Tongue (tissue), 2 donors: ENCODE measurements around the gene DNAH7. TPM values are rescaled to one million over a fixed set of nuclear protein-coding genes. Genes with fewer than 3 reads are reported as not detected.
"Not testable (repeated sequence)": the region's sequence is repeated elsewhere in the genome, so short reads cannot be mapped to it uniquely, and the experiment has no call there.

Source experiments
- DNase-seq: peaks from one replicate; pipeline ENCODE4 v3.0.0-alpha.2; 2015
- total RNA-seq: library from RNA; depleted of rRNA; stranded (reverse); fragments of >200 nt; gene quantifications from one replicate; pipeline ENCODE4 v1.2.3, GENCODE V29; 2014

Gene DNAH7
- total RNA-seq, 1 donor from 2014 or later, result 0.31 TPM

DNA sequence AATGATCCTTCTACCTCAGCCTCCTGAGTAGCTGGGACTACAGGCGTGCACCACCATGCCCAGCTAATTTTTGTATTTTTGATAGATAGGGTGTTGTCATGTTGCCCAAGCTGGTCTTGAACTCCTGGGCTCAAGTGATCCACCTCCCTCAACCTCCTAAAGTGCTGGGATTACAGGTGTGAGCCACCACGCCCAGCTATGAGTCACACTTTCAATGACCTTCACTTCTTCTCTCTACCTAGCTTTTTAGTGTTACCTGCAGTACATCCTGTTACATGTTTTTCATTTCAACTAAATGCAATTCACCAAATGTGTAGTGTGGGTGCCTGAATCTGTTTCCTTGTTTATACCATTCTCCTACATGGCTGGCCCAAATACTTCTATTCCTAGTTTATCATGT is 347.6 kb downstream of the DNAH7 start:
- DNase-seq, result no peak

DNA sequence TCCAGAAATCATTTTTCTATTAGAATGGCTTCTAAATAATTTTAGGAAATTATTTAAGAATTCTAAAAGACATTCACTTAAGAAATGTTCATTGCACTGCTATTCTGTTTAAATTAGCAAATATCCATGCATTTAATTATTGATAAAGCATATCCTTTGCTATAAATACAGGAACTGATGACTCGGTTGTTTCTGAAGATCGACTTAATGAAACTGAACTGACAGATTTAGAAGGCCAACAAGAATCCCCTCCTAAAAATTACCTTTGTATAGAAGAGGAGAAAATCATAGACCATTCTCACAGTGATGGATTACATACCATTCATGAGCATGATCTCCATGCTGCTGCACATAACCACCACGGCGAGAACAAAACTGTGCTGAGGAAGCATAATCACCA is 352.2 kb downstream of the DNAH7 start:
- no peak for DNase-seq

DNA sequence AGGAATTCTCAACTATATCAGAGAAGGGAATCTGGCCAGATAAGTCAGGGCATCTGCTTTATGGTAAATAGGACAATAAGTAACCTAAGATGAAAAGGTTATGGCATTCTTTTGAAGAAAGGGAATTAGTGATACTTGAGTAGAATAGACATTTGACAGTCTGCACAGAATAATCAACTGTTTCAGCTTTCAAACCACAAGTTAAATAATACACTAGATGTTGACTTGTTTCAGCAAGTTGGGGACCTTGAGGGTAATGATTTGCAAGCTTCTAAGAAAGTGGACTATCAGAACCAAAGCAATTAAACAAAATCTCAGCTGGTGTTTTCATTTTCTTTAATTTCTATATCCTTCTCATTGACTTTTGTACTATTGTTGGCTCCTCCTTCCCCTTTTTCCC is 357.2 kb downstream of the DNAH7 start:
- no peak for DNase-seq

DNA sequence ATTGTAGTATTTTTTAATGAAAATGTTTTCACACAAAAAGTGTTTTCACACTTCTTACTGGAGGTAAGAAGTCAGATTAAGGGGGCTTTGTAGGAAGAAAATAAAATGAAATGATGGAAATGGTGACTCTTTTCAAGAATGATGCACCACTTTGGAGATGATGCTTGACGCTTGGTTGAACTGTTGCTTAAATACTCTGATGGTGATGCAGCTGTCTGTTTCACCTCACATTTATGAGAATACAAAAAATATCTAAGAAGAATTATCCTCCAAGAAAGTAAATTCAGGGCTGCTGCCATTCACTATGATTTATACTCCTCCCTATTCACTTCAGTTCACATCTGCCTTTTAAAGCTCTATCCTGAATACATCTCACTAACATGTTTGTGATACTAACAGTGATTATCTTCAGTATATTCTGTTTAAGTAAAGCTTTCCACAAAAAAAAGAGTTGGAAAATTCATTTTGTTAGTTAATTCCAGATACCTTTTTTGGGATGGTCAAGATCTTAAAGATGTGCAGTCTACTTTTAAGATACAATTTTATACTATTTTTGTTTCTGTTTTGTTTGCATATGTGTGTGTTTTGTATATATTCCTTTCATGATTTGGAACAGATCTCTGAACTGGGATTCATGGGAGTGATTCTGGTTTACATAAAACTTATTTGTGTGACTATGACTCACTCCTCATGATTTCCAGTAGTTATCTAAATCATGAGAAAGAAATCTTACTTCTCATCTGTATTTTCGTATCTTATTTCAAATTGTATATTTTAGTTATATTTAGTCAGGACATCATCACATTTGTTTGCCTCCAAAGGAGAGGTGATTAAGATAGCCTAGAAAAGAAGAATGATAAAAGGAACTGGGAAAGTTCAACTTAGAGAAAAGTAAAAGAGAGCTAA is 358.5 kb downstream of the DNAH7 start:
- no peak for DNase-seq

DNA sequence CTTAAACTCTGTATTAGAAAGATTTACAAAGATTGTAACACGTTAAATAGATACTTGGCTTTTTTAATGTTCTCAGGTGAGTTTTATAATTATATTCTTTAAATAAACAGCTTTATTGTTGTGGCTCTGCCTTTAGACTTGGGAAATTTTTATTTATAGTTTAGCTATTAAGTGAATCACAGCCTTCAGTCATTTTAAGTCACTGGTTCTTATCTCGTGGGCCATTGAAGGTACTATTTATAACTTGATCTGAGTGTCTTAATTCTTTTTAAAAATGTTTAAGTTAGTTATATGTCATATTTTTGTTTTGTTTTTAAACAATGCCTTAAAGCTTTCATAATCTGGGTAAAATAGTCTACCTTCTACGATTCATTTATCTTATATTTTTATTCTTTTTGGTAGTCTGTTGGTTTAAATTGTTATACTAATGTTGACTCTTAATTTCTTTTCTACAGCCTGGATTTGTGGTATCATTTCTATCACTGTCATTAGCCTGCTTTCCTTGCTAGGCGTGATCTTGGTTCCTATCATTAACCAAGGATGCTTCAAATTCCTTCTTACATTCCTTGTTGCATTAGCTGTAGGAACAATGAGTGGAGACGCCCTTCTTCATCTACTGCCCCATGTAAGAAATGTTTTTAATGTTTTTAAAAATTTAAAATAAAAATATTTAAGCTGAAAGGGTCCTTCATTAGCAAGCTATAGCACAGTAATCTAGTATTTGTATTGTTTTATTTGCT is 362.3 kb downstream of the DNAH7 start:
- DNase-seq, result no peak

DNA sequence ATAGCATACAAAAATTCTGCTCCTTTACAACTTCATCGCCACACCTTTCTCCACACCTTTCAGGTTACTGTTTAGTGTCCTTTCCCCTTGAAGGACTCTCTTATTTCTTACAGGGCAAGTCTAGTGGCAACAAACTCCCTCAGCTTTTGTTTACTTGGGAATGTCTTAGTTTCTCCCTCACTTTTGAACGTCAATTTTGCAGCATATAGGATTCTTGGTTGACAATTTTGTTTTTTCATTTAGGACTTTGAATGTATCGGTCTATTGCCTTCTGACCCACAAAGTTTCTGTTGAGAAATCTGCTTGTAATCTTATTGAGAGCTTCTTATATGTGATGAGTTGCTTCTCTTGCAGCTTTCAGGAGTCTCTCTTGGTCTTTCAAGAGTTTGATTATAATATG is 368.2 kb downstream of the DNAH7 start:
- no peak for DNase-seq

DNA sequence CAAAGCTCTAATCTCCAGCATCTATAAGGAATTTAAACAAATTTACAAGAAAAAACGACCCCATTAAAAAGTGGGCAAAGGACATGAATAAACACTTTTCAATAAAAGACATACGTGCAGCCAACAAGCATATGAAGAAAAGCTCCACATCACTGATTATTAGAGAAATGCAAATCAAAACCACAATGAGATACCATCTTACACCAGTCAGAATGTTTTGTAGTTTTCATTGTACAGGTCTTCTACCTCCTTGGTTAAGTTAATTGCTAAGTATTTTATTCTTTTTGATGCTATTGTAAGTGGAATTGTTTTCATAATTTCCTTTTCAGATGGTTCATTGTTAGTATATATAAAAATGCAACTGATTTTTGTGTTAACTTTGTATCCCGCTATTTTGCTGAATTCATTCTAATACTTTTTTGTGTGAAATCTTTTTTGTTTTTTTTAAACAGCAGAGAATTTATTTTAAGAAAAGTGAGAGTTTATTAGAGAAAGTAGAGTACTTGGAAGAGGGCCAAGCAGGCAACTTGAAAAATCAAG is 370.9 kb downstream of the DNAH7 start:
- DNase-seq, result no peak

DNA sequence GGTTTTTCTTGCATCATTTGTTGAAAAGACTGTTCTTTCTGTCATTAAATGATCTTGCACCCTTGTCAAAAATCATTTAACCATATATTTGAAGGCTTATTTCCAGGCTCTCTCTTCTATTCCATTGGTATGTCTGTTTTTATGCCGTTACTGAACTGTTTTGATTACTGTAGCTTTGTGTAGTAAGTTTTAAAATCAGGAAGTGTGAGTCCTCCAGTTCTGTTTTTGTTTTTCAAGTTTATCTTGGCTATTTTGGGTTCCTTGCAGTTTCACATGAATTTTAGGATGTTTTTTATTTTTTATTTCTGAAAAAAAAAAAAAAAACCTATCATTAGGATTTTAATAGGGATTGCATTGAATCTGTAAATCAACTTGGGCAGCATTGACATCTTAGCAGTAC is 372.6 kb downstream of the DNAH7 start:
- DNase-seq, result no peak

DNA sequence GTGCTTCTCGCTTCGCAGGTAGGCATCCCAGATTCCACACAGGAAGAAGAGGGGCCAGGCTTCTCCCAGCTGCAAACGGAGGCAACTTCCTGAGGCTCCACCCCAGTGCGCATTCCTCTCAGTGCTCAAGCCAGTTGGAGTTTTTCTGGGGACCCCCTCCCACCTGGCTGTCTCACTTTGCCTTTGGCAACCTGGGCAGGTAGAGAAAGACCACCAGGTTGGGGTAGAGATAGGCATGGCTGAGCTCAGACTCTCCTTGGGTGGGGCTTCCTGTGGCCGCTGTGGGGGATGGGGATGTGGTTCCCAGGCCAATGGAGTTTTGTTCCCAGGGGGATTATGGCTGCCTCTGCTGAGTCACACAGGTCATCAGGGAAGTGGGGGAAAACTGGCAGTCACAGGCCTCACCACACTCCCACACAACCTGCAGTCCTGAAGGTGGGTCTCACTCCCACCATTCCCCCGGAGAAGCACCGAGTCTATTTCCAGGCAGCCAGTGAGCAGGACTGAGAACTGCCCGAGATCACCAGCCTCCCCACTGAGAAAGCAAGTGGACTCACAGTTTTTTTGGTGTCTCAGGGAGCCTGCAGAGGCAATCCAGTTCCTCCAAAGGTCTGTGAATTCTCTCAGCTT is 373.5 kb downstream of the DNAH7 start:
- no peak for DNase-seq

DNA sequence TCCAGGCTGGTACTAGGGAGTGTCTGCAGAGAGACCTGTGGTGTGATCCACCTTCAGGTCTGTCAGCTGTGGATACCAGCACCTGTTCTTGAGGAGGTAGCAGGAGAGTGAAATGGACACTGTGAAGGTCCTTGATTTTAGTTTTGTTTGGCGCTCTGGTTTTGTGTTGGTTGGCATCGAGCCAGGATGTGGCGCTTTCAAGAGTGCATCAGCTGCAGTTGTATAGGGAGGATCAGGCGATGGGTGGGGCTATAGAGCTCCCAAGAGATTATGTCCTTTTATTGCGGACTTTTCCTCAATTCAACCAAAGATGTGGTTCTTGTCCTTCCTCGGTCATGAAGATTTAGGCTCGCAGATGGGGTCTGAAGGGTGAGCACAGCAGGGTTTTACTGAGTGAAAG is 374.1 kb downstream of the DNAH7 start:
- DNase-seq, result no peak

DNA sequence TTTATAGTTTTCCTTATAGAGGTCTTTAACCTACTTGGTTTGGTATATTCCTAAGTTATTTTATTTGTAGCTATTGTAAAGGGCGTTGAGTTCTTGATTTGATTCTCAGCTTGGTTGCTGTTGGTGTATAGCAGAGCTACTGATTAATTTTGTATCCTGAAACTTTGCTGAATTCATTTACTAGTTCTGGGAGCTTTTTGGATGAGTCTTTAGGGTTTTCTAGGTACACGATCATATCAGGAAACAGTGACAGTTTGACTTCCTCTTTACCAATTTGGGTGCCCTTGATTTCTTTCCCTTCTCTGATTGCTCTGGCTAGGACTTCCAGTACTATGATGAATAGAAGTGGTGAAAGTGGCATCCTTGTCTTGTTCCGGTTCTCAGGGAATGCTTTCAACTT is 376.1 kb downstream of the DNAH7 start:
- not testable (repeated sequence) for DNase-seq

Other genes starting within 250 kb of the DNAH7 start
- gene STK17B, start 102.7 kb upstream of the DNAH7 start, total RNA-seq, result 24.2 TPM